ENCODE data around the gene TMEM11. TPM values are rescaled to one million over a fixed set of nuclear protein-coding genes. Genes with fewer than 3 reads are reported as not detected.

Gene TMEM11
- total RNA-seq, 3 donors from 2014 or later, result 28.1 to 34.1 (median 33.1) TPM

GRCh38 chr17:21210411-21211076, 3.4 kb downstream of the TMEM11 start:
- no peak overlapping the region for H3K27ac ChIP-seq
- intact Hi-C loops (cut with DNase I; ENCODE audit: low total_unique reads), result no loop called here
- H3K36me3 ChIP-seq, result no peaks in the 10 kb centered on the region
- H3K4me3 ChIP-seq, result peak overlapping the region in 1 of 3 donors; percentile 3
- TF ChIP-seq POLR2AphosphoS5 (IDR thresholded peaks at IDR 0.05) (no peak), POLR2A (IDR thresholded peaks at IDR 0.05) (no peak)
- TF ChIP-seq, protein P1, sequence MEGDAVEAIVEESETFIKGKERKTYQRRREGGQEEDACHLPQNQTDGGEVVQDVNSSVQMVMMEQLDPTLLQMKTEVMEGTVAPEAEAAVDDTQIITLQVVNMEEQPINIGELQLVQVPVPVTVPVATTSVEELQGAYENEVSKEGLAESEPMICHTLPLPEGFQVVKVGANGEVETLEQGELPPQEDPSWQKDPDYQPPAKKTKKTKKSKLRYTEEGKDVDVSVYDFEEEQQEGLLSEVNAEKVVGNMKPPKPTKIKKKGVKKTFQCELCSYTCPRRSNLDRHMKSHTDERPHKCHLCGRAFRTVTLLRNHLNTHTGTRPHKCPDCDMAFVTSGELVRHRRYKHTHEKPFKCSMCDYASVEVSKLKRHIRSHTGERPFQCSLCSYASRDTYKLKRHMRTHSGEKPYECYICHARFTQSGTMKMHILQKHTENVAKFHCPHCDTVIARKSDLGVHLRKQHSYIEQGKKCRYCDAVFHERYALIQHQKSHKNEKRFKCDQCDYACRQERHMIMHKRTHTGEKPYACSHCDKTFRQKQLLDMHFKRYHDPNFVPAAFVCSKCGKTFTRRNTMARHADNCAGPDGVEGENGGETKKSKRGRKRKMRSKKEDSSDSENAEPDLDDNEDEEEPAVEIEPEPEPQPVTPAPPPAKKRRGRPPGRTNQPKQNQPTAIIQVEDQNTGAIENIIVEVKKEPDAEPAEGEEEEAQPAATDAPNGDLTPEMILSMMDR (IDR thresholded peaks at IDR 0.05), result no peak
- no peaks in the 10 kb centered on the region for H3K27me3 ChIP-seq
- DNase-seq (ENCODE audit: low spot score in 2 of 2), result no peak
- H3K9me3 ChIP-seq, result no peaks in the 10 kb centered on the region
- peaks cover 5 to 18% of the 10 kb centered on the region in 2 donors for H3K4me1 ChIP-seq

DNA sequence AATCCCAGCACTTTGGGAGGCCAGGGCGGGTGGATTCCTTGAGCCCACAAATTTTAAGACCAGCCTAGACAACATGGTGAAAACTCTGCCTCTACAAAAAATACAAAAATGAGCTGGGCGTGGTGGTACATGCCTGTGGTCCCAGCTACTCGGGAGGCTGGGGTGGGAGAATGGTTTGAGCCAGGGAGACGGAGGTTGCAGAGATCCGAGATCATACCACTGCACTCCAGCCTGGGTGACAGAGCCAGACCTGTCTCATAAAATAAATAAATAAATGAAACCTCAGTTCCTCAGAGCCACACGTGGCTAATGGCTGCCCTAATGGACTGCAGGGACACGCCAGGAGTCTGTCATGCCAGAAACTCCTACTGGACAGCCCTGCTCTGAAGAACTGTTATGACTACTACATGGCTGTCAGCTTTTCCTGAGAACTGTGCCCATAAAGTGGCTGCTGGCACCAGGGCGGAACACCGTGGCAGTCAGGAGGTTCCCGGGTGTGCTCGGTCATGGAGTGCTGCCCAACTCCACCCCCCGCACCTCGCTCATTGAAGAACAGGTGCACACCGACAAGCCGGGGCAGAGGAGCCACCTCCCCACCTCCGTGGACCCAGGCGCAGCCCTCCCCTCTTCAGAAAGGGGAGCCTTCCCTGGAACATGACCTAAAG, 4.3 kb downstream of the TMEM11 start:
- H3K27ac ChIP-seq, result peak overlapping the region in 1 of 2 donors; percentile 72
- no peaks in the 10 kb centered on the region for H3K9me3 ChIP-seq
- no peak overlapping the region for H3K4me3 ChIP-seq
- intact Hi-C loops (cut with DNase I; ENCODE audit: low total_unique reads), result no loop called here
- H3K36me3 ChIP-seq, result no peaks in the 10 kb centered on the region
- DNase-seq (ENCODE audit: low spot score in 2 of 2), result no peak
- TF ChIP-seq POLR2A (IDR thresholded peaks at IDR 0.05), result no peak
- TF ChIP-seq POLR2AphosphoS5 (IDR thresholded peaks at IDR 0.05), result no peak
- TF ChIP-seq, protein P1 (IDR thresholded peaks at IDR 0.05), result no peak
- no peaks in the 10 kb centered on the region for H3K27me3 ChIP-seq
- H3K4me1 ChIP-seq, result peaks cover 5 to 18% of the 10 kb centered on the region in 2 donors

DNA sequence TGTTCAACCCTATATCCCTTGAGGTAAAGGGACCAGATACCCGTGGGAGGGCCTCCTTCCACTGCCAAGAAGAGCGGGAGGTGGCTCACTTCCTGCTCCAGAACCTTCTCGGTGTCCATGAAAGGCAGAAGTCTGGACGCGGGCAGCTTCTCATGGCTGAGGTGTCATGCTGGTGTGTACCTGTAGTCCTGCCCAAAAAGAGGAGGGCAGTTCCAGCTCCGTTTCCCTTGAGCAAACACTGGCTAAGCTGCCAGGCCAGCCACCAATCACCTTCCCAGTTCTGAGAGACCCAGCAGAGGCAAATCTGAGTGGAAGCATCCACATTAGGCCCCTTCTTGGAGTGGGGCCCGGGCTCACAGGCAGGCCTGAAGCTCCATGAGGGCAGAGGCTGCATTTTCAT, 5.6 kb downstream of the TMEM11 start:
- no peaks in the 10 kb centered on the region for H3K27me3 ChIP-seq
- H3K4me1 ChIP-seq, result peaks cover 5 to 18% of the 10 kb centered on the region in 2 donors
- intact Hi-C loops (cut with DNase I; ENCODE audit: low total_unique reads), result no loop called here
- TF ChIP-seq POLR2A (IDR thresholded peaks at IDR 0.05) (no peak), POLR2AphosphoS5 (IDR thresholded peaks at IDR 0.05) (no peak)
- TF ChIP-seq, protein P1 (IDR thresholded peaks at IDR 0.05), result no peak
- no peaks in the 10 kb centered on the region for H3K36me3 ChIP-seq
- peak in 1 of 2 donors; percentile 59 for DNase-seq (ENCODE audit: low spot score in 2 of 2)
- H3K4me3 ChIP-seq, result no peak overlapping the region
- H3K27ac ChIP-seq, result peak overlapping the region; percentile 69 to 72
- H3K9me3 ChIP-seq, result no peaks in the 10 kb centered on the region

DNA sequence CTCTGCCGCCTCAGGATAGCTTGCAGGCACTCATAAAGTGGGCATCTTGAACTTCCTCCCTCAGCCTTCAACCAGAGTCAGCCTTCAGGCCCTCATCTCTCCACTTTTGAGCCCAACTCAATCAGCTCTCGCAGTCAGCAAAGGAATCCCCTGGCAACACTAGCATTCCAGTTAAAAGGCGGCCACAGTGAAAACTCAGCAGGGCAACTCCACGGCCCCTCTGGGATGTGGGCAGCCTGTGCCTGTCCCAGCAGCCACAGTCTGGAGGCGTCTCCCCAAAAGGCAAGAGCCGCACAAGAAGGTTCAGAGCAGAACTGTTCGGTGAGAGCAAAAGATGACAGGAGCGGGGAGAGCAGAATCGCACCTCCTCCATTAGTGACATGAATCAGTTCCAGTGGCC, 9.0 kb downstream of the TMEM11 start:
- H3K27ac ChIP-seq, result peak overlapping the region in 1 of 2 donors; percentile 33
- H3K4me1 ChIP-seq, result peaks cover 0 to 9% of the 10 kb centered on the region in 2 donors
- DNase-seq (ENCODE audit: low spot score in 2 of 2), result no peak
- no peaks in the 10 kb centered on the region for H3K27me3 ChIP-seq
- intact Hi-C loops (cut with DNase I; ENCODE audit: low total_unique reads), result no loop called here
- no peaks in the 10 kb centered on the region for H3K36me3 ChIP-seq
- TF ChIP-seq POLR2AphosphoS5 (IDR thresholded peaks at IDR 0.05) (no peak), POLR2A (IDR thresholded peaks at IDR 0.05) (no peak)
- TF ChIP-seq, protein P1 (IDR thresholded peaks at IDR 0.05), result no peak
- H3K4me3 ChIP-seq, result no peak overlapping the region
- H3K9me3 ChIP-seq, result no peaks in the 10 kb centered on the region

GRCh38 chr17:21202512-21202911, 11.4 kb downstream of the TMEM11 start:
- no peak overlapping the region for H3K4me3 ChIP-seq
- peaks cover 0 to 4% of the 10 kb centered on the region in 2 donors for H3K4me1 ChIP-seq
- H3K9me3 ChIP-seq, result no peaks in the 10 kb centered on the region
- intact Hi-C loops (cut with DNase I; ENCODE audit: low total_unique reads), result no loop called here
- no peaks in the 10 kb centered on the region for H3K27me3 ChIP-seq
- no peaks in the 10 kb centered on the region for H3K36me3 ChIP-seq
- no peak overlapping the region for H3K27ac ChIP-seq
- TF ChIP-seq, protein P1 (IDR thresholded peaks at IDR 0.05), result no peak
- TF ChIP-seq POLR2A (IDR thresholded peaks at IDR 0.05) (no peak), POLR2AphosphoS5 (IDR thresholded peaks at IDR 0.05) (no peak)
- no peak for DNase-seq (ENCODE audit: low spot score in 2 of 2)
